ENCODE results near the gene RAB11A. TPM values are rescaled to one million over a fixed set of nuclear protein-coding genes. Genes with fewer than 3 reads are reported as not detected.

RAB11A gene
- total RNA-seq, 1 donor from 2014 or later, result 151 TPM

- DNase-seq (ENCODE audit: extremely low spot score in 2 of 2), result no peak
- intact Hi-C loops (cut with DNase I), result no loop called here
- no peak overlapping the region for H3K27ac ChIP-seq
These were observed 48.6 kb downstream of the RAB11A start for GRCh38 chr15:65917936-65918335.

GRCh38 chr15:65918357-65918920, 49.1 kb downstream of the RAB11A start:
- TF ChIP-seq, protein P1, sequence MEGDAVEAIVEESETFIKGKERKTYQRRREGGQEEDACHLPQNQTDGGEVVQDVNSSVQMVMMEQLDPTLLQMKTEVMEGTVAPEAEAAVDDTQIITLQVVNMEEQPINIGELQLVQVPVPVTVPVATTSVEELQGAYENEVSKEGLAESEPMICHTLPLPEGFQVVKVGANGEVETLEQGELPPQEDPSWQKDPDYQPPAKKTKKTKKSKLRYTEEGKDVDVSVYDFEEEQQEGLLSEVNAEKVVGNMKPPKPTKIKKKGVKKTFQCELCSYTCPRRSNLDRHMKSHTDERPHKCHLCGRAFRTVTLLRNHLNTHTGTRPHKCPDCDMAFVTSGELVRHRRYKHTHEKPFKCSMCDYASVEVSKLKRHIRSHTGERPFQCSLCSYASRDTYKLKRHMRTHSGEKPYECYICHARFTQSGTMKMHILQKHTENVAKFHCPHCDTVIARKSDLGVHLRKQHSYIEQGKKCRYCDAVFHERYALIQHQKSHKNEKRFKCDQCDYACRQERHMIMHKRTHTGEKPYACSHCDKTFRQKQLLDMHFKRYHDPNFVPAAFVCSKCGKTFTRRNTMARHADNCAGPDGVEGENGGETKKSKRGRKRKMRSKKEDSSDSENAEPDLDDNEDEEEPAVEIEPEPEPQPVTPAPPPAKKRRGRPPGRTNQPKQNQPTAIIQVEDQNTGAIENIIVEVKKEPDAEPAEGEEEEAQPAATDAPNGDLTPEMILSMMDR (IDR thresholded peaks at IDR 0.05), result no peak
- TF ChIP-seq POLR2AphosphoS5 (IDR thresholded peaks at IDR 0.05; ENCODE audit: insufficient read depth in 1 of 2, low read depth in 1 of 2) (no peak), POLR2A (IDR thresholded peaks at IDR 0.05) (no peak)
- Histone ChIP-seq H3K27ac (no peak overlapping the region), H3K9me3 (no peaks in the 10 kb centered on the region), H3K27me3 (no peaks in the 10 kb centered on the region), H3K4me1 (no peaks in the 10 kb centered on the region), H3K4me3 (no peak overlapping the region), H3K36me3 (no peaks in the 10 kb centered on the region)
- DNase-seq (ENCODE audit: extremely low spot score in 2 of 2), result no peak
- intact Hi-C loops (cut with DNase I), result no loop called here

More at GRCh38 chr15:65917936-65918335, 48.6 kb downstream of the RAB11A start:
- TF ChIP-seq POLR2A (IDR thresholded peaks at IDR 0.05) (no peak), POLR2AphosphoS5 (IDR thresholded peaks at IDR 0.05; ENCODE audit: insufficient read depth in 1 of 2, low read depth in 1 of 2) (no peak)
- TF ChIP-seq, protein P1 (IDR thresholded peaks at IDR 0.05), result no peak
- Histone ChIP-seq H3K4me3 (no peak overlapping the region), H3K36me3 (no peaks in the 10 kb centered on the region), H3K27me3 (no peaks in the 10 kb centered on the region), H3K4me1 (no peaks in the 10 kb centered on the region), H3K9me3 (no peaks in the 10 kb centered on the region)

GRCh38 chr15:65918945-65919344, 49.7 kb downstream of the RAB11A start:
- DNase-seq (ENCODE audit: extremely low spot score in 2 of 2), result no peak
- H3K4me3 ChIP-seq, result no peak overlapping the region
- TF ChIP-seq POLR2A (IDR thresholded peaks at IDR 0.05) (no peak), POLR2AphosphoS5 (IDR thresholded peaks at IDR 0.05; ENCODE audit: insufficient read depth in 1 of 2, low read depth in 1 of 2) (no peak)
- TF ChIP-seq, protein P1 (IDR thresholded peaks at IDR 0.05), result no peak
- no peaks in the 10 kb centered on the region for H3K27me3 ChIP-seq
- intact Hi-C loops (cut with DNase I), result no loop called here
- H3K27ac ChIP-seq, result no peak overlapping the region
- H3K4me1 ChIP-seq, result no peaks in the 10 kb centered on the region
- no peaks in the 10 kb centered on the region for H3K36me3 ChIP-seq
- no peaks in the 10 kb centered on the region for H3K9me3 ChIP-seq

DNA sequence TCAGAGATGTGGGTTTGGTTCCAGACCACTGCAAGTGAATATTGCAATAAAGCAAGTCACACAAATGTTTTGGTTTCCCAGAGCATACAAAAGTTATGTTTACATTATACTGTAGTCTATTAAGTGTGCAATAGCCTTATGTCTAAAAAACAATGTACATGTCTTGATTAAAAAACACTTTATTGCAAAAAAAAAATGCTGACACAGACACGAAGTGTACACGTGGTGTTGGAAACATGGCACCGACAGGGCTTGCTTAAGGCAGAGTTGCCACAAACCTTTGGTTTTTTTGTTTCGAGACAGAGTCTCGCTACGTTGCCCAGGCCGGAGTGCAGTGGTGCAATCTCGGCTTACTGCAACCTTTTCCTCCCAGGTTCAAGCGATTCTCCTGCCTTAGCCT, 50.1 kb downstream of the RAB11A start:
- intact Hi-C loops (cut with DNase I), result no loop called here
- Histone ChIP-seq H3K9me3 (no peaks in the 10 kb centered on the region), H3K27ac (no peak overlapping the region), H3K4me1 (no peaks in the 10 kb centered on the region), H3K27me3 (no peaks in the 10 kb centered on the region), H3K36me3 (no peaks in the 10 kb centered on the region), H3K4me3 (no peak overlapping the region)
- no peak for DNase-seq (ENCODE audit: extremely low spot score in 2 of 2)
- TF ChIP-seq, protein P1 (IDR thresholded peaks at IDR 0.05), result no peak
- TF ChIP-seq POLR2A (IDR thresholded peaks at IDR 0.05), result no peak
- no peak for TF ChIP-seq POLR2AphosphoS5 (IDR thresholded peaks at IDR 0.05; ENCODE audit: insufficient read depth in 1 of 2, low read depth in 1 of 2)

DNA sequence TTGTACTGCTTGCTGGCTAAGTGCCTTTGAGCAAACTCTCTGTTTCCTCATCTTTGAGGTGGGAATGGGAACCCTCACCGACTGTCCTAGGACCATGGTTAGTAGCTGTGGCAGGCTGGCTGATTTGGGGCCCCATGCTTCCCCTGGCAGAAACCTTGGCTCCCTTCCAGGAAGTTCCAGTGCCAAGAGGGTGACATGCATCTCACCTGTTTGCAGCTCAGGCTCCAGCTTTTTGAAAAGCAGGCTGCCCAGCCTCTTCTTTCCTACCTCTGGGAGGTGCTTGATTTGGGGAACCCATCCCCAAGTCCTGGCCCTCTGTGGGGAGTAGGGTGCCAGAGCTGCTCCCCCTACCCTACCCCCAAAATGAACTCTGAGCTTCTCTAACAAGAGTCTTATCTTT, 50.8 kb downstream of the RAB11A start:
- Histone ChIP-seq H3K27me3 (no peaks in the 10 kb centered on the region), H3K36me3 (no peaks in the 10 kb centered on the region), H3K4me1 (no peaks in the 10 kb centered on the region), H3K27ac (no peak overlapping the region), H3K4me3 (no peak overlapping the region), H3K9me3 (no peaks in the 10 kb centered on the region)
- TF ChIP-seq POLR2AphosphoS5 (IDR thresholded peaks at IDR 0.05; ENCODE audit: insufficient read depth in 1 of 2, low read depth in 1 of 2) (no peak), POLR2A (IDR thresholded peaks at IDR 0.05) (no peak)
- TF ChIP-seq, protein P1 (IDR thresholded peaks at IDR 0.05), result no peak
- intact Hi-C loops (cut with DNase I), result no loop called here
- DNase-seq (ENCODE audit: extremely low spot score in 2 of 2), result no peak
